C4-2B (cell line): ENCODE measurements around the gene LRRC26.

Experiments
- H3K27ac ChIP-seq: fragments of 450-650 bp; 2 replicates; pipeline ENCODE4 v1.5.1; 2017
- CTCF ChIP-seq: fragments of 450-650 bp; conservative IDR thresholded peaks from 2 replicates; pipeline ENCODE4 v1.5.1; 2017; ENCODE audit warnings: mild to moderate bottlenecking
- ZFX ChIP-seq: fragments of 450-650 bp; IDR thresholded peaks from 2 replicates; pipeline ENCODE4 v1.6.1; 2017

Gene LRRC26

GRCh38 chr9:137187386-137187785, 17.5 kb upstream of the LRRC26 start:
- H3K27ac ChIP-seq: peak overlapping the region; percentile 93; the same call in 1 of the 2 replicates
- TF ChIP-seq ZFX (no peak), CTCF (no peak)

- TF ChIP-seq ZFX: no peak
- no peak for TF ChIP-seq CTCF
- H3K27ac ChIP-seq: no peak overlapping the region
Observed at GRCh38 chr9:137186385-137186784, 16.5 kb upstream of the LRRC26 start.

- H3K27ac ChIP-seq: no peak overlapping the region
- no peak for TF ChIP-seq ZFX
- TF ChIP-seq CTCF: no peak
Observed at GRCh38 chr9:137185921-137186320, 16.1 kb upstream of the LRRC26 start.

GRCh38 chr9:137184881-137185660, 15.2 kb upstream of the LRRC26 start:
- no peak overlapping the region for H3K27ac ChIP-seq
- TF ChIP-seq ZFX (no peak), CTCF (no peak)

- TF ChIP-seq CTCF (no peak), ZFX (no peak)
- no peak overlapping the region for H3K27ac ChIP-seq
Observed at GRCh38 chr9:137183980-137184595, 14.2 kb upstream of the LRRC26 start.

- TF ChIP-seq ZFX (no peak), CTCF (no peak)
- no peak overlapping the region for H3K27ac ChIP-seq
Observed at GRCh38 chr9:137182836-137183235, 13.0 kb upstream of the LRRC26 start.

- TF ChIP-seq ZFX: no peak
- H3K27ac ChIP-seq: no peak overlapping the region
Observed at GRCh38 chr9:137181680-137182079, 11.8 kb upstream of the LRRC26 start.
